ENCODE results near the gene THBD. TPM values are rescaled to one million over a fixed set of nuclear protein-coding genes. Genes with fewer than 3 reads are reported as not detected.

THBD gene
- total RNA-seq, 6 experiments from 2014 or later = 1.4 to 15.6 (median 4.9) TPM

DNA sequence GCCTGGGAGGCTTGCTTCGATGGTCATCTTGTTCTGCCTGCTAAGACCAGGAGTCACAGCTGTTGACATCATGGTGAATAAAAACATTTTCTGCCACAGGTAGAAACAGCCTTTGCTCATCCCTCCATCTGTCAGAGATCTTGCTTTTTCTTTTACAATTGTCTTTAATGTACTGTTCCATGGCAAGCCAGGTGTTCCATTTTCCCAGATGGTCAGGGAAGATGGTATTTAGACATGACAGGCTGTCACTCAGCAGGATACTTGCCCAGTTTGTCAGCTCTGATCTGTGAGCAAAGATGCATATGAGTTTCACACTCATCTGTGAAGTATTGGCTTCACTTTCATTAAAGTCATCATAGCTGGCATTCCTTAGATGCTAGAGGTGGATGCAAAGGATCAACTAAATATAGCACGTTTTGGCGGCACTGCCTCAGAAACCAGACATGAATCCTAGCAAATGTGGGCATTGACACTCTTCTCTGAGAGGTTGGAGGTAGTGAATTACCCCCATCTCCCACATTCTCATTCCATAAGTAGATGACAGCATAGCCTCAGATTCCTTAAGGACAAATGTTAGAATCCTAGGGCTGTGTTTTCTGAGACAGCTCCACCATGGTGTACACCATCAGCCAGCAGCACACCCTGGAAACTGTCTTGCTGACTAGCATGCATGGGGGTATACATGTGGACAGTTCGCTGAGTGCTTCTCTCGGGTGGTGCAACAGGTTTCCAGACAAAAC lies 10.2 kb downstream of the THBD start:
- intact Hi-C loops (cut with DNase I) = no loop called here
- 59% methylated on average over 4 of the region's 5 CpGs for WGBS (ENCODE audit: insufficient coverage, low coverage, low lambda C conversion rate, missing lambda C conversion rate)
- no peak for TF ChIP-seq POLR2A (IDR thresholded peaks at IDR 0.05)
- TF ChIP-seq, protein P1, sequence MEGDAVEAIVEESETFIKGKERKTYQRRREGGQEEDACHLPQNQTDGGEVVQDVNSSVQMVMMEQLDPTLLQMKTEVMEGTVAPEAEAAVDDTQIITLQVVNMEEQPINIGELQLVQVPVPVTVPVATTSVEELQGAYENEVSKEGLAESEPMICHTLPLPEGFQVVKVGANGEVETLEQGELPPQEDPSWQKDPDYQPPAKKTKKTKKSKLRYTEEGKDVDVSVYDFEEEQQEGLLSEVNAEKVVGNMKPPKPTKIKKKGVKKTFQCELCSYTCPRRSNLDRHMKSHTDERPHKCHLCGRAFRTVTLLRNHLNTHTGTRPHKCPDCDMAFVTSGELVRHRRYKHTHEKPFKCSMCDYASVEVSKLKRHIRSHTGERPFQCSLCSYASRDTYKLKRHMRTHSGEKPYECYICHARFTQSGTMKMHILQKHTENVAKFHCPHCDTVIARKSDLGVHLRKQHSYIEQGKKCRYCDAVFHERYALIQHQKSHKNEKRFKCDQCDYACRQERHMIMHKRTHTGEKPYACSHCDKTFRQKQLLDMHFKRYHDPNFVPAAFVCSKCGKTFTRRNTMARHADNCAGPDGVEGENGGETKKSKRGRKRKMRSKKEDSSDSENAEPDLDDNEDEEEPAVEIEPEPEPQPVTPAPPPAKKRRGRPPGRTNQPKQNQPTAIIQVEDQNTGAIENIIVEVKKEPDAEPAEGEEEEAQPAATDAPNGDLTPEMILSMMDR (IDR thresholded peaks at IDR 0.05) = no peak
- ATAC-seq (no peak), DNase-seq (no peak)
- H3K36me3 ChIP-seq = no peaks in the 10 kb centered on the region
- H3K4me3 ChIP-seq = no peak overlapping the region
- no peaks in the 10 kb centered on the region for H3K9me3 ChIP-seq
- H3K27ac ChIP-seq = no peak overlapping the region
- H3K4me1 ChIP-seq = no peaks in the 10 kb centered on the region
- no peaks in the 10 kb centered on the region for H3K27me3 ChIP-seq

DNA sequence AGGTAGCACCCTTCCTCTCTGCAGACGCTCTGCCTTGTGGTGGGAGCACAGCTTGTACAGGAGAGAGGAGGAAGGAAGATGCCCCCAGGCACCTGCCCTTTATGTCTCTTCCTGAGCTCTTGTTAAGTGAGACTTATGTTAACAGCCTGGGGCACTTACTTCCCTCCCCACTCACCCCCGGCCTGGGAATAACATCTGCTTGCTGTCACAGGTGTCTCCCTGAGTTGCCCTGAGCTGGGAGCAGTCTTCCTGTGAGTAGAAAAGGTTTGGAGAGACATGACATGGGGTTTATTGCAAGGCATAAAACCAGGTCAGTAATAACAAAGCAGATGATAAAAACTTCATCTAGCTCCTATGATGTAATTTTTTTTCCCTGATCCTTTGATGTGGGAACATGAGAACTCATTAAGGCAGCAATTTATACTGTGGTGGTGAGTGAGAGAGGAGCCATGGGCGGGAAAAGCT lies 12.4 kb downstream of the THBD start:
- no peak for TF ChIP-seq POLR2A (IDR thresholded peaks at IDR 0.05)
- TF ChIP-seq, protein P1 (IDR thresholded peaks at IDR 0.05) = no peak
- DNase-seq = no peak
- H3K27me3 ChIP-seq = no peaks in the 10 kb centered on the region
- intact Hi-C loops (cut with DNase I) = no loop called here
- WGBS (ENCODE audit: insufficient coverage, low coverage, low lambda C conversion rate, missing lambda C conversion rate) = 13% methylated on average over 3 of the region's 3 CpGs
- no peak for ATAC-seq
- H3K9me3 ChIP-seq = no peaks in the 10 kb centered on the region
- no peaks in the 10 kb centered on the region for H3K4me1 ChIP-seq
- H3K27ac ChIP-seq = no peak overlapping the region
- no peak overlapping the region for H3K4me3 ChIP-seq
- H3K36me3 ChIP-seq = no peaks in the 10 kb centered on the region

- ATAC-seq (no peak), DNase-seq (no peak)
- intact Hi-C loops (cut with DNase I) = no loop called here
- Histone ChIP-seq H3K27ac (no peak overlapping the region), H3K4me3 (no peak overlapping the region), H3K36me3 (no peaks in the 10 kb centered on the region), H3K9me3 (no peaks in the 10 kb centered on the region), H3K4me1 (no peaks in the 10 kb centered on the region), H3K27me3 (no peaks in the 10 kb centered on the region)
- TF ChIP-seq, protein P1 (IDR thresholded peaks at IDR 0.05) = no peak
- TF ChIP-seq POLR2A (IDR thresholded peaks at IDR 0.05) = no peak
- WGBS (ENCODE audit: insufficient coverage, low coverage, low lambda C conversion rate, missing lambda C conversion rate) = 100% methylated on average over 1 of the region's 11 CpGs
These were observed 13.1 kb downstream of the THBD start for GRCh38 chr20:23036371-23036770.

DNA sequence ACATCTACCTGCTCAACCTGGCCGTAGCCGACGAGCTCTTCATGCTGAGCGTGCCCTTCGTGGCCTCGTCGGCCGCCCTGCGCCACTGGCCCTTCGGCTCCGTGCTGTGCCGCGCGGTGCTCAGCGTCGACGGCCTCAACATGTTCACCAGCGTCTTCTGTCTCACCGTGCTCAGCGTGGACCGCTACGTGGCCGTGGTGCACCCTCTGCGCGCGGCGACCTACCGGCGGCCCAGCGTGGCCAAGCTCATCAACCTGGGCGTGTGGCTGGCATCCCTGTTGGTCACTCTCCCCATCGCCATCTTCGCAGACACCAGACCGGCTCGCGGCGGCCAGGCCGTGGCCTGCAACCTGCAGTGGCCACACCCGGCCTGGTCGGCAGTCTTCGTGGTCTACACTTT lies 13.7 kb downstream of the THBD start:
- Histone ChIP-seq H3K4me1 (no peaks in the 10 kb centered on the region), H3K27ac (no peak overlapping the region), H3K27me3 (no peaks in the 10 kb centered on the region), H3K4me3 (no peak overlapping the region), H3K36me3 (no peaks in the 10 kb centered on the region), H3K9me3 (no peaks in the 10 kb centered on the region)
- TF ChIP-seq, protein P1 (IDR thresholded peaks at IDR 0.05) = no peak
- no peak for TF ChIP-seq POLR2A (IDR thresholded peaks at IDR 0.05)
- WGBS (ENCODE audit: insufficient coverage, low coverage, low lambda C conversion rate, missing lambda C conversion rate) = 50% methylated on average over 1 of the region's 41 CpGs
- intact Hi-C loops (cut with DNase I) = no loop called here
- DNase-seq (no peak), ATAC-seq (no peak)

All from right lobe of liver (tissue), 6 donors.